Activated CD8-positive, alpha-beta T cell treated with anti-CD3 and anti-CD28 coated beads for 36 hours (primary cell): ENCODE results near the gene SRPK2. TPM values are rescaled to one million over a fixed set of nuclear protein-coding genes. Genes with fewer than 3 reads are reported as not detected.
"Not testable (repeated sequence)": the region's sequence is repeated elsewhere in the genome, so short reads cannot be mapped to it uniquely, and the experiment has no call there.

ENCODE experiments used
- ATAC-seq: fragments of 200-7000 bp; cut with Tn5 transposase; one replicate; pipeline ENCODE4 v1.10.0; 2021; ENCODE audit warnings: mild to moderate bottlenecking, moderate library complexity
- CTCF ChIA-PET: fragments of 350-600 bp; sonication (Branson Sonifier 250); formaldehyde crosslinking; loops from one replicate; lab custom pipeline; 2021; ENCODE audit warnings: antibody characterized with exemption; lab: Charles Lee
- POLR2A ChIA-PET: fragments of 350-600 bp; sonication (Branson Sonifier 250); formaldehyde crosslinking; loops from one replicate; lab custom pipeline; 2021; ENCODE audit warnings: antibody characterized with exemption; lab: Charles Lee
- DNase-seq: peaks from one replicate; pipeline ENCODE4 v3.0.0-alpha.2; 2020
- H3K27ac Mint-ChIP-seq: one replicate; pipeline ENCODE4 v1.8.0; 2021; ENCODE audit warnings: mild to moderate bottlenecking, mixed read lengths
- H3K27me3 Mint-ChIP-seq: one replicate; pipeline ENCODE4 v1.8.0; 2021; ENCODE audit warnings: mixed read lengths
- H3K36me3 Mint-ChIP-seq: one replicate; pipeline ENCODE4 v1.8.0; 2021; ENCODE audit warnings: low read depth, mixed read lengths
- H3K4me1 Mint-ChIP-seq: one replicate; pipeline ENCODE4 v1.8.0; 2021; ENCODE audit warnings: low read depth, mixed read lengths
- H3K4me3 Mint-ChIP-seq: one replicate; pipeline ENCODE4 v1.8.0; 2021; ENCODE audit warnings: mild to moderate bottlenecking, moderate library complexity, mixed read lengths
- H3K9me3 Mint-ChIP-seq: one replicate; pipeline ENCODE4 v1.8.0; 2021; ENCODE audit warnings: mixed read lengths
- CTCF ChIP-seq: fragments of 200-600 bp; IDR thresholded peaks from one replicate; pipeline ENCODE4 v1.8.0; 2022; ENCODE audit warnings: antibody characterized with exemption, mild to moderate bottlenecking
- intact Hi-C: fragments of 100-400 bp; cut with micrococcal nuclease; formaldehyde crosslinking; loops from one replicate; pipeline ENCODE4 v1.10.0; 2022
- total RNA-seq, 2 experiments: library from RNA; stranded (reverse); gene quantifications; one replicate each; pipeline ENCODE4 v1.2.3, GENCODE V29; 2021

SRPK2 gene
- total RNA-seq, 2 experiments from 2014 or later = 32.9 to 33.5 TPM

DNA sequence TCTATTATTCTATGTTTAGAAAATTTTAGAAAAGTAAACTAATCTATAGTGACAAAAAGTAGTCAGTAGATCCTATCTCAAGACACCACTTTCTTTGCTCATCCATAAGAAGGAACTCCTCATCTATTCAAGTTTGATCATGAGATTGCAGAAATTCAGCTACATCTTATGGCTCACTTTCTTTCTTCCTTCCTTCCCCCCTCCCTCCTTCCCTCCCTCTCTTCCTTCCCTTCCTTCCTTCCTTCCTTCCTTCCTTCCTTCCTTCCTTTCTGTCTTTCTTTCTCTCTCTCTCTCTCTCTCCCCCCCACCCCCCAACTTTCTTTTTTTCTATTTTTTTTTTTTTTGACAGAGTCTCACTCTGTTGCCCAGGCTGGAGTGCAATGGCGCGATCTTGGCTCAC is 35.3 kb upstream of the SRPK2 start:
- H3K36me3 Mint-ChIP-seq = no peaks in the 10 kb centered on the region
- ChIA-PET POLR2A (interaction anchor here (1.0 kb wide), 1 partner anchor 19 kb away, joined by 3 read pairs; no protein-coding TSS in a partner anchor), CTCF (no interaction called here)
- TF ChIP-seq CTCF = no peak
- no peaks in the 10 kb centered on the region for H3K9me3 Mint-ChIP-seq
- no peak overlapping the region for H3K4me3 Mint-ChIP-seq
- ATAC-seq (no peak), DNase-seq (no peak)
- intact Hi-C loops = no loop called here
- no peaks in the 10 kb centered on the region for H3K27me3 Mint-ChIP-seq
- peaks cover 12% of the 10 kb centered on the region for H3K4me1 Mint-ChIP-seq
- H3K27ac Mint-ChIP-seq = no peak overlapping the region

- H3K4me3 Mint-ChIP-seq = no peak overlapping the region
- no peaks in the 10 kb centered on the region for H3K27me3 Mint-ChIP-seq
- POLR2A ChIA-PET = no interaction called here
- ATAC-seq = no peak
- no peak for DNase-seq
- intact Hi-C loops = no loop called here
- no peak overlapping the region for H3K27ac Mint-ChIP-seq
- no peaks in the 10 kb centered on the region for H3K36me3 Mint-ChIP-seq
- no peaks in the 10 kb centered on the region for H3K9me3 Mint-ChIP-seq
- no peak for TF ChIP-seq CTCF
- no peaks in the 10 kb centered on the region for H3K4me1 Mint-ChIP-seq
- CTCF ChIA-PET = no interaction called here
These were observed 25.2 kb upstream of the SRPK2 start for GRCh38 chr7:105413887-105414437.

- H3K27me3 Mint-ChIP-seq, H3K4me3 Mint-ChIP-seq, H3K36me3 Mint-ChIP-seq, H3K9me3 Mint-ChIP-seq, H3K27ac Mint-ChIP-seq, POLR2A ChIA-PET, CTCF ChIA-PET, H3K4me1 Mint-ChIP-seq, intact Hi-C loops, DNase-seq, ATAC-seq: not testable (repeated sequence)
These were observed 22.1 kb upstream of the SRPK2 start for GRCh38 chr7:105410774-105411173.

DNA sequence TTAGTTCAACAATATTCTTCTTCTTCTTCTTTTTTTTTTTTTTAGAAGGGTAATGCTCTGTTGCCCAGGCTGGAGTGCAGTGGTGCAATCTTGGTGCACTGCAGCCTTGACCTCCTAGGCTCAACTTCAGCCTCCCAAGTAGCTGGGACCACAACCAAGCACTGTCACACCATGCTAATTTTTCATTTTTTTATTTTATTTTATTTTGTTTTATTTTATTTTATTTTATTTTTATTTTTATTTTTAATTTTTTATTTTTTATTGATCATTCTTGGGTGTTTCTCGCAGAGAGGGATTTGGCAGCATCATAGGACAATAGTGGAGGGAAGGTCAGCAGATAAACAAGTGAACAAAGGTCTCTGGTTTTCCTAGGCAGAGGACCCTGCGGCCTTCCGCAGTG is 21.1 kb upstream of the SRPK2 start:
- H3K4me1 Mint-ChIP-seq, H3K27ac Mint-ChIP-seq, ATAC-seq, intact Hi-C loops, POLR2A ChIA-PET, H3K27me3 Mint-ChIP-seq, H3K4me3 Mint-ChIP-seq, H3K36me3 Mint-ChIP-seq, H3K9me3 Mint-ChIP-seq, DNase-seq: not testable (repeated sequence)
- CTCF ChIA-PET = interaction anchor here (1.2 kb wide), 1 partner anchor 11 kb away, joined by 3 read pairs; no protein-coding TSS in a partner anchor

DNA sequence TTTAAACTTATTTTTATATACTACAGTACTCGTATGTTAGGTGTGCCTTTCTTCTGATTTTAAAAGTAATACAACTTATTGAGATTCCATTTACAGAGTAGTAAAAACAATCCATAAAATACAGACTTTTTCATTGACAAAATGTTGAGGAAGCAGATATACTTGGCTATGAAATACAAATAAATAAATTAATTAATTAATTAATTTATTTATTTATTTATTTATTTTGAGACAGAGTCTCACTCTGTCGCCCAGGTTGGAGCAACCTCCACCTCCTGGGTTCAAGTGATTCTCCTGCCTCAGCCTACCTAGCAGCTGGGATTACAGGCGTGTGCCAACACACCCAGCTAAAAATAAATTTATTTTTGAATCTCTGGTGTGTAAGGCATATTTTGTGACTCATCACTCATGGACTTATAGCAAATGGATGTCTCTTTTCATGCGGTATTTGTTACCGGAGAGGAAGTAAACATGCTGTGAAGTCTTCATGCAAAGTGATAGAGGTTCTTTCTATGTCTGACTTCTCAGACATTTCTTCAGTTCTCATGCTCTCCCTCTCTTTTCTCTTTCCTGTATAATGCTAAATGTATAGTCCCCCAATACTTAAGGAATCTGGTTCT is 20.2 kb upstream of the SRPK2 start:
- CTCF ChIA-PET = interaction anchor here (1.2 kb wide), 1 partner anchor 10 kb away, joined by 3 read pairs; no protein-coding TSS in a partner anchor
- TF ChIP-seq CTCF = no peak

DNA sequence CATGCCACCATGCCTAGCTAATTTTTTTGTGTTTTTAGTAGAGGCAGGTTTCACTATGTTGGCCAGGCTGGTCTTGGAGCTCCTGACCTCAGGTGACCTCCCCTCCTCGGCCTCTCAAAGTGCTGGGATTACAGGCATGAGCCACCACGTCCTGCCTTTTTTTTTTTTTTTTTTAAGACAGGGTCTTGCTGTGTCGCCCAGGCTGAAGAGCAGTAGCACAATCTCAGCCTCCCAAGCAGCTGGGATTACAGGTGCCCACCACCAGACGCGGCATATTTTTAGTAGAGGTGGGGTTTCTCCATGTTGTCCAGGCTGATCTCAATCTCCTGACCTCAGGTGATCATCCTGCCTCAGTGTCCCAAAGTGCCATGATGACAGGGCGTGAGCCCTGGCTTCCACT is 14.4 kb upstream of the SRPK2 start:
- intact Hi-C loops = no loop called here
- H3K27ac Mint-ChIP-seq = no peak overlapping the region
- H3K27me3 Mint-ChIP-seq = no peaks in the 10 kb centered on the region
- POLR2A ChIA-PET = no interaction called here
- no peak for TF ChIP-seq CTCF
- no peak overlapping the region for H3K4me3 Mint-ChIP-seq
- H3K4me1 Mint-ChIP-seq = no peaks in the 10 kb centered on the region
- no peaks in the 10 kb centered on the region for H3K9me3 Mint-ChIP-seq
- no peaks in the 10 kb centered on the region for H3K36me3 Mint-ChIP-seq
- CTCF ChIA-PET = no interaction called here
- no peak for ATAC-seq
- no peak for DNase-seq

More for the DNA sequence above, 20.2 kb upstream of the SRPK2 start:
- POLR2A ChIA-PET = interaction anchor here (0.6 kb wide), 1 partner anchor 154 kb away, joined by 3 read pairs; no protein-coding TSS in a partner anchor
- no peak for ATAC-seq
- Mint-ChIP-seq H3K27me3 (no peaks in the 10 kb centered on the region), H3K27ac (no peak overlapping the region), H3K4me1 (no peaks in the 10 kb centered on the region), H3K4me3 (no peak overlapping the region), H3K36me3 (no peaks in the 10 kb centered on the region), H3K9me3 (no peaks in the 10 kb centered on the region)
- intact Hi-C loops = no loop called here
- DNase-seq = no peak
